IMR-90 (cell line): ENCODE results near the gene TRAPPC14.

ENCODE experiments used
- FOS ChIP-seq: fragments of 150-350 bp; IDR thresholded peaks from 2 replicates; pipeline ENCODE4 v1.6.1; 2016; ENCODE audit warnings: low read depth, low read length
- POLR2A ChIP-seq: IDR thresholded peaks from 2 replicates; pipeline ENCODE4 v1.6.1; 2012; ENCODE audit warnings: mild to moderate bottlenecking, low read depth, low read length
- TF ChIP-seq, protein P1 (sequence below): conservative IDR thresholded peaks from 2 replicates; pipeline ENCODE4 v1.5.1; 2012; ENCODE audit warnings: mild to moderate bottlenecking, low read depth, low read length, improper control_type of control experiment

DNA sequence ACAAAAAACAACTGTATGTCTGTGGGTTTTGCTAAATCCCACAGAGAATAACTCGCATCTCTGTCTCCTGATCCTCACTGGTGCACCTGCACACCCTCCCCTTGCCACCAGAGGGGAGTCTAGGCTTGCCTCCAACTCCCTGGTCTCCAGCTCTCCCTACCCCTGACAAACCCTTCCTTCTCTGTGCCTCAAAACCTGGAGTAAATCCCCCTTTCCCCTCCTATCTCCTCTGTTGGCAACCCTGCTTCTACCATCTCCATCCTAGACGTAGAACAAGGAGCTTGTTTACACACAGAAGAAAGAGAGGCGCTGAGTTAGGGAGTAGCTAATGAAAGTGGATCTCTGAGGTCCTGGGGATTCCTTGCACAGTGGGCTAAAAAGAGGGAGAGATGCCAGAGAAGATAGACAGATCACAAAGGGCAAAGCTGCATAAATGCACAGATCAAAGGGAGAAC lies 25.8 kb downstream of the TRAPPC14 start:
- TF ChIP-seq, protein P1, sequence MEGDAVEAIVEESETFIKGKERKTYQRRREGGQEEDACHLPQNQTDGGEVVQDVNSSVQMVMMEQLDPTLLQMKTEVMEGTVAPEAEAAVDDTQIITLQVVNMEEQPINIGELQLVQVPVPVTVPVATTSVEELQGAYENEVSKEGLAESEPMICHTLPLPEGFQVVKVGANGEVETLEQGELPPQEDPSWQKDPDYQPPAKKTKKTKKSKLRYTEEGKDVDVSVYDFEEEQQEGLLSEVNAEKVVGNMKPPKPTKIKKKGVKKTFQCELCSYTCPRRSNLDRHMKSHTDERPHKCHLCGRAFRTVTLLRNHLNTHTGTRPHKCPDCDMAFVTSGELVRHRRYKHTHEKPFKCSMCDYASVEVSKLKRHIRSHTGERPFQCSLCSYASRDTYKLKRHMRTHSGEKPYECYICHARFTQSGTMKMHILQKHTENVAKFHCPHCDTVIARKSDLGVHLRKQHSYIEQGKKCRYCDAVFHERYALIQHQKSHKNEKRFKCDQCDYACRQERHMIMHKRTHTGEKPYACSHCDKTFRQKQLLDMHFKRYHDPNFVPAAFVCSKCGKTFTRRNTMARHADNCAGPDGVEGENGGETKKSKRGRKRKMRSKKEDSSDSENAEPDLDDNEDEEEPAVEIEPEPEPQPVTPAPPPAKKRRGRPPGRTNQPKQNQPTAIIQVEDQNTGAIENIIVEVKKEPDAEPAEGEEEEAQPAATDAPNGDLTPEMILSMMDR, result peak; percentile 94
- TF ChIP-seq POLR2A, result no peak
- TF ChIP-seq FOS, result no peak
